ENCODE measurements around the gene ANKRD29. TPM values are rescaled to one million over a fixed set of nuclear protein-coding genes. Genes with fewer than 3 reads are reported as not detected.

Gene ANKRD29
- total RNA-seq, 1 experiment from 2014 or later: 2.4 TPM

DNA sequence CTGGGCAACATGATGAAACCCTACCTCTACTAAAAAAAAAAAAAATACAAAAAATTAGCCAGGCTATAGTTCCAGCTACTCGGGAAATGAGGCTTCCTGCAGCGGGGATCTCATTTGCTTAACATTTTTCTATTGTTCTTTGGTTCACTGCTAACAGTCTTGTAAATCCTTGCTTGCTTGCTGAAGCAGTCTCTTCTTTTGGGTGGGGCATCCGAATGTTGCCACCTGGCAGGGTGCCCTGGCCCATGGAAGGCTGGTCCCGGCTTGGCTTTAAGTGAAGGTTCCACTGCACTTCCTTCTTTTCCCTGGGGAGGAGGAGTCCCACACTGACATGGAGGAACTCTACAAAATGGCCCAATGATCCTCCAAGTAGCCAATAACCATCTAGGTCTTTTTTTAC is 6.0 kb upstream of the ANKRD29 start:
- ChIA-PET CTCF (interaction anchor here (1.5 kb wide), 1 partner anchor 33 kb away, joined by 5 read pairs; no protein-coding TSS in a partner anchor), POLR2A (no interaction called here)
- Mint-ChIP-seq H3K27me3 (ENCODE audit: insufficient read depth, unreplicated experiment) (no peaks in the 10 kb centered on the region), H3K27ac (ENCODE audit: low read depth, unreplicated experiment) (no peak overlapping the region), H3K36me3 (ENCODE audit: insufficient read depth, unreplicated experiment) (no peaks in the 10 kb centered on the region), H3K4me3 (ENCODE audit: unreplicated experiment) (no peak overlapping the region), H3K4me1 (ENCODE audit: insufficient read depth, unreplicated experiment) (peaks cover 10% of the 10 kb centered on the region), H3K9me3 (ENCODE audit: unreplicated experiment) (no peaks in the 10 kb centered on the region)
- no TSS peak for BruUV-seq (replicated peaks)
- intact Hi-C loops (cut with micrococcal nuclease): no loop called here
- TF ChIP-seq, protein P1, sequence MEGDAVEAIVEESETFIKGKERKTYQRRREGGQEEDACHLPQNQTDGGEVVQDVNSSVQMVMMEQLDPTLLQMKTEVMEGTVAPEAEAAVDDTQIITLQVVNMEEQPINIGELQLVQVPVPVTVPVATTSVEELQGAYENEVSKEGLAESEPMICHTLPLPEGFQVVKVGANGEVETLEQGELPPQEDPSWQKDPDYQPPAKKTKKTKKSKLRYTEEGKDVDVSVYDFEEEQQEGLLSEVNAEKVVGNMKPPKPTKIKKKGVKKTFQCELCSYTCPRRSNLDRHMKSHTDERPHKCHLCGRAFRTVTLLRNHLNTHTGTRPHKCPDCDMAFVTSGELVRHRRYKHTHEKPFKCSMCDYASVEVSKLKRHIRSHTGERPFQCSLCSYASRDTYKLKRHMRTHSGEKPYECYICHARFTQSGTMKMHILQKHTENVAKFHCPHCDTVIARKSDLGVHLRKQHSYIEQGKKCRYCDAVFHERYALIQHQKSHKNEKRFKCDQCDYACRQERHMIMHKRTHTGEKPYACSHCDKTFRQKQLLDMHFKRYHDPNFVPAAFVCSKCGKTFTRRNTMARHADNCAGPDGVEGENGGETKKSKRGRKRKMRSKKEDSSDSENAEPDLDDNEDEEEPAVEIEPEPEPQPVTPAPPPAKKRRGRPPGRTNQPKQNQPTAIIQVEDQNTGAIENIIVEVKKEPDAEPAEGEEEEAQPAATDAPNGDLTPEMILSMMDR (IDR thresholded peaks at IDR 0.05; ENCODE audit: unreplicated experiment): no peak
- DNase-seq (ENCODE audit: unreplicated experiment): no peak

DNA sequence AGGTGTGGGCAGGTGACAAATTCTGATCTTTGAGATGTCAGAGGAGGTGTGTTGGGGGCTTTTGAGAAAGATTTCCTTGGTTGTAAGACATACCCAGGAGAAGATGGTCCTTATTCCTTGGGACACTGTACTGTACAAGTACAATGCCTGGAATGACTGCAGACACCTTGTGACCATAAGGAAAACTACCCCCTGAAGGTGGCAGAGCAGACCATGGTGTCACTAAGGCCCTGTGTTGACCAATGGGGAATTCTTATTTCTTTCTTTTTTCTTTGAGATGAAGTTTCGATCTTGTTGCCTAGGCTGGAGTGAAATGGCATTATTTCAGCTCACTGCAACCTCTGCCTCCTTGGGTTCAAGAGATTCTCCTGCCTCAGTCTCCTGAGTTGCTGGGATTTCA is 4.4 kb upstream of the ANKRD29 start:
- Mint-ChIP-seq H3K27ac (ENCODE audit: low read depth, unreplicated experiment) (no peak overlapping the region), H3K9me3 (ENCODE audit: unreplicated experiment) (no peaks in the 10 kb centered on the region), H3K4me3 (ENCODE audit: unreplicated experiment) (no peak overlapping the region), H3K36me3 (ENCODE audit: insufficient read depth, unreplicated experiment) (no peaks in the 10 kb centered on the region), H3K4me1 (ENCODE audit: insufficient read depth, unreplicated experiment) (peaks cover 17% of the 10 kb centered on the region), H3K27me3 (ENCODE audit: insufficient read depth, unreplicated experiment) (no peaks in the 10 kb centered on the region)
- DNase-seq (ENCODE audit: unreplicated experiment): no peak
- TF ChIP-seq, protein P1 (IDR thresholded peaks at IDR 0.05; ENCODE audit: unreplicated experiment): no peak
- ChIA-PET POLR2A (no interaction called here), CTCF (interaction anchor here (0.8 to 1.6 kb wide), 3 partner anchors 16 to 41 kb away, joined by 3 to 5 read pairs (median 5); no protein-coding TSS in a partner anchor)
- no TSS peak for BruUV-seq (replicated peaks)
- intact Hi-C loops (cut with micrococcal nuclease): no loop called here

DNA sequence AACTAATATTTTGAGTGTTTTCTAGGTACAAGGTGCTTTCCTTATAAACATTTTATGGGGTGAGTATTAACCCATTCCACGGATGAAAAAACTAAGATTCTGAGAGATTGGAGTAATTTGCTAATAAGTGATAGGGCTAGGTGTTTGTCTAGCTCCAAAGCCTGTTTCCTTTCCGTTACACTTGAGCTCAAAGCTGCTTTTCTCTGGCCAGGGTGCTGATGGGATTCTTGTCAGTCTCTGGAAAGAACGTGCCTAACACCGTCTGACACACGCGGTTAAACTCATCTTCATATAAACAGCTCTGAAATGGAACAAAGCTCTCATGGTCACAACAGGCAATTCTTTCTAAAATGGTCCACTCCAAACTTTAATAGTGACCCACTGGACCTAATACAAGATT is 2.0 kb upstream of the ANKRD29 start:
- Mint-ChIP-seq H3K27ac (ENCODE audit: low read depth, unreplicated experiment) (no peak overlapping the region), H3K9me3 (ENCODE audit: unreplicated experiment) (no peaks in the 10 kb centered on the region), H3K4me3 (ENCODE audit: unreplicated experiment) (no peak overlapping the region), H3K27me3 (ENCODE audit: insufficient read depth, unreplicated experiment) (no peaks in the 10 kb centered on the region), H3K4me1 (ENCODE audit: insufficient read depth, unreplicated experiment) (peaks cover 17% of the 10 kb centered on the region), H3K36me3 (ENCODE audit: insufficient read depth, unreplicated experiment) (no peaks in the 10 kb centered on the region)
- no TSS peak for BruUV-seq (replicated peaks)
- ChIA-PET CTCF (interaction anchor here (2.1 kb wide), 1 partner anchor 11 kb away, joined by 5 read pairs; no protein-coding TSS in a partner anchor), POLR2A (interaction anchor here (0.8 to 1.0 kb wide), 3 partner anchors 8 to 38 kb away, joined by 3 to 4 read pairs (median 3); no protein-coding TSS in a partner anchor)
- no peak for DNase-seq (ENCODE audit: unreplicated experiment)
- intact Hi-C loops (cut with micrococcal nuclease): no loop called here
- TF ChIP-seq, protein P1 (IDR thresholded peaks at IDR 0.05; ENCODE audit: unreplicated experiment): no peak

DNA sequence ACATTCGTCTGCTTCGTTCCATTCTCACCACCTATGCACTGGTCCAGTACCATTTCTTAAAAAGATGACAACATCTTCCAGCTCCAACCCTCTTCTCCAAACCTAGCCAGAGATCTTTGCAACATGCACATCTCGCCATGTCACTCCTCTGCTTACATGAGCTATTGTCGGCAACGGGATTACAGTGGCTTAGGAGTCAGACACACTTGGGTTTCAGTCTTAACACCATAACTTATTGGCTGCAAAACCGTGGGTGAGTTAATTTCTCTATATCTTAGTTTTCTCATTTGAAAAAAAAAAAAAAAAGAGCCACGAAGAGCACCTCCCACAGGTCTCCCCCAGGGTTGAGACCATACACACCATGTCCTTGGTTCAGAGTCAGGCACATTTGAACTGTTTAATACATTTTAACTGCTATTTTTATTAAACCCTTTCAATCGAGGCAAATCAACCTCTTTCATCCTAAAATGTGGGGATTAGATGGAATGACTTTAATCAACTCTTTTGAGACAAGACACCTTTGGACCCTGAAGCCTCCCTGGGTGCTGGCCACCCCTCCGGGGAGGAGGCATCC is 889 bp downstream of the ANKRD29 start:
- Mint-ChIP-seq H3K36me3 (ENCODE audit: insufficient read depth, unreplicated experiment) (no peaks in the 10 kb centered on the region), H3K27ac (ENCODE audit: low read depth, unreplicated experiment) (no peak overlapping the region), H3K9me3 (ENCODE audit: unreplicated experiment) (no peaks in the 10 kb centered on the region), H3K27me3 (ENCODE audit: insufficient read depth, unreplicated experiment) (no peaks in the 10 kb centered on the region), H3K4me1 (ENCODE audit: insufficient read depth, unreplicated experiment) (peaks cover 12% of the 10 kb centered on the region), H3K4me3 (ENCODE audit: unreplicated experiment) (peak overlapping the region; percentile 73)
- DNase-seq (ENCODE audit: unreplicated experiment): no peak
- TSS peak; percentile 31 for BruUV-seq (replicated peaks)
- intact Hi-C loops (cut with micrococcal nuclease): loop anchor here (2.0 kb wide), 1 partner anchor 35 kb away; no protein-coding TSS in a partner anchor
- TF ChIP-seq, protein P1 (IDR thresholded peaks at IDR 0.05; ENCODE audit: unreplicated experiment): no peak
- POLR2A ChIA-PET: interaction anchor here (2.4 kb wide), 1 partner anchor 11 kb away, joined by 15 read pairs; no protein-coding TSS in a partner anchor
- CTCF ChIA-PET: interaction anchor here (0.7 to 1.6 kb wide), 3 partner anchors 11 to 41 kb away, joined by 3 to 6 read pairs (median 3); no protein-coding TSS in a partner anchor

Measured in MCF 10A (cell line).